NK-92 treated with Interleukin-12 subunit alpha and Interleukin-12 subunit beta, amount 100 ng/mL, for 24 hours (cell line): ENCODE measurements around the gene SNX3.

ENCODE experiments used
- DNase-seq: peaks from one replicate; lab custom pipeline; 2025; lab: John Stamatoyannopoulos, UW

SNX3 gene

DNA sequence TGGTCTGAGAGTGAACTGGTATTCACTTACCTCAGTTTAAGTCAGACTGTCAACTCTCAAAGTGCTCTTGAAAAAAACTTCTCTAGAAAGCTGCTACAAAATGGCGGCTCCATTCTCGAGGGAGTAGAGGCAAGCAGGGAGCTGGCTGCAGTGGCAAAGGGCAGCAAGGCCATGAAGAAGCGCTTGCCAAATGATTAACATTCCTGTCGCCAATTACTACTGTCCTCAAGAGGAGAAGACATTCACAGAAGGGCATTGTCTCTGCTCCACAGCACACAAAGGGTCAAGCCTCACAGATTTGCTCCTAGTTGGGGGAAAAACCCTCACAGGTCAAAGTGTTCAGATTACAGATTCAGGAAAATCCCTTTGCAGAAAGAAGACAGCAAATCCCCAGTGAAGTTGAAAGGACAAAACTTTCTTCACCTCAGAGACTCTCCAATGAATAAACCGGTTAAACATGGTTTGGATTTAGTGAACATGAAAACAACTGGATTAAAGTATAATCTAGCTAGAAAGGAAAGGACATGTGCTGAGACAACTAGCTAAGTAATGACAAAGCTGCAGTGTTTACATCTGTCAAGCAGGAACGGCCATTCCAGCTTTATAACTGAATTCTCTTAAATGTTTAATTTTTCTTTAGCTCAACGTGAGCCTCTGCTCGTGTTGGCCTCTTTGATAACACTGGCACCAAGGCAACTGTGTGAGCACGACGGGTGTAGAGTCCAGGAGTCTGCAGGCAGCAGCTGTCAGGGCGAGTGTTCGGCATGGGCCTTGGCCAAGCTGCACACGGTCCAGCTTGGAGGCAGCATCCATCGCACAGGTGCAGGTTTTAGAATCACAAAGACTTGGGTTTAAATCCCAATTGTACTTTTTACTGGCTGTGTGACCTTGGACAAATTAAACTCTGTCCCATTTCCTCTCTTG lies 57.4 kb downstream of the SNX3 start:
- DNase-seq = no peak

DNA sequence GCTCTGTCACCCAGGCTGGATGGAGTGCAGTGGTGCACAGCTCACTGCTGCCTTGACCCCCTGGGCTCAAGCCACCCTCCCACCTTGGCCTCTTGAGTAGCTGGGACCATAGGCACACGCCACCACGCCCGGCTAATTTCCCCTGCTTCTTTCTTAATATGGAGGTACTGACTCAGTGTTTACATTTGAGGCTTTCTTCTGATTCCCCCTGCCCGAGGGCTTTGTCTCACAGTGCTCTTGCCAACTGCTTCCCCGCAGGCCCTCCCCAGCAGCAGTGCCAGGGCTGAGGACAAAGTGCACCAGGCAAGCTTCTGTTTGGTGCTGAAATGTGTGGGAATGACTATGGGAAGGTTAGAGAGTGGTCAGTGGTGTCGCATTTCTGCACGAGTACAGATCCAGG lies 60.2 kb downstream of the SNX3 start:
- no peak for DNase-seq

DNA sequence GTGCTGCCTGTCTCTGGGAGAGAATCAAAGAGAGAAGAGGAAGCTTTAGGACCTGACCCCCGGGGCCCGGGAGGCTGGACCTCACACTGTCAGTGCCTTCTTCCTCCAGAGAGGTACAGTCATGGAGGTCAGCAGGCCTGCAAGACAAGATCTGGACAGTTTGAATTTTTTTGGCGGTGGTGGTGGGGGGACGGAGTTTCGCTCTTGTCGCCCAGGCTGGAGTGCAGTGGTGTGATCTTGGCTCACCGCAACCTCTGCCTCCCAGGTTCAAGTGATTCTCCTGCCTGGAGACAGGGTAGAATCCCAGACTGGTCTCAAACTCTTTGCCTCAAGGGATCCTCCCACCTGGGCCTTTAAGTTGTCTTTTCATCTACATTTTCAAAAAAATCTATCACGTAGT lies 60.7 kb downstream of the SNX3 start:
- no peak for DNase-seq

DNA sequence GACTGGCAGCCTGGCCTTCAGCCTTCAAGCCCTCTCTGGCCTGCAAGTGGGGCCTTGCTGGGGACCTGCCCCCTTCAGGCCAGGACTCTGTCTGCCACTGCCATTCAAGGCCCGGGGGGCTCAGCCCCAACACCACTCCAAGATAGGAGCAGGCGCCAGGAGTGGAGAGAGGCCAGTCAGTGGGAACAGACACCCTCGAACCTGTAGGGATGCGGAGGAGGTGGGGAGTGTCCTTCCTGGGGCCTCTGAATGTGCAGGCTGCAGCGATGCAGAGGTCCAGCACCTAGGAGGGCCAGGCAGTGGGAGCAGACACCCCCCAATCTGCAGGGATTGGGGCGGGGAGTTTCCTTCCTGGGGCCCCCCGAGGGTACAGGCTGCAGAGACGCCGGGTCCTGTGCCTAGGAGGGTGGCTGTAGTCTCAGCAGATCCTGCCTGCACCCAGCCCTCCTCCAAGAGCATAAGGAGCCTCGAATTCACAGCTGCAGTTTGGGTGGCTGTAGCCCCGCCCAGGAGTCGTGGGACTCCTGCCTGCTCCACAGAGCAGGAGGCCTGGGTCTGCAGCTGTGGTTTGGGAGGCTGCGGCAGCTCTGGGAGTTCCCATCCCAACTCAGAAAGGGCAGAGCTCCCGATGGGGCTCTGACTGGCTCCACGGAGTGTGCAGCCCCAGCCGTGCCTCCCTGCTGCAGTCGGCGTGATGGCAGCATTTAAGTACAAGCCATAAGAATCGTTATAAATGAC lies 61.9 kb downstream of the SNX3 start:
- no peak for DNase-seq

DNA sequence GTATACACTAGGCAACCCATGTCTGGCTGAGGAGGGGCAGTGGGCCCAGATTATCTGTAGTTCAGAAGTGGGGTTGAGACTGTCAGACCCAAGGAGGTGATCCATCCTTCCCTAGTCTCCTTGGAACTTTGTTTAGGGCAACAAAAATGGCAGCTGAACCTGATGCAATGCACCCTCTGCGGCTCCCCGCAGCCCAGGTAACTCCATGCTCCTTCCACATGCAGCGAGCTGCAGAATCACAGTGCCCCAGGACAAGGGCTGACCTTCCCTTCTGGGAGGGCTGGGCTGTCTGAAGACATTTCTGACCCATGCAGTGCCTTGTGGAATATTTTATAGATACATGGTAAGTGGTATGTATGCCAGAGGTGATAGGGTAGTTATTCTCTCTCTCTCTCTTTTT lies 65.6 kb downstream of the SNX3 start:
- DNase-seq = no peak

DNA sequence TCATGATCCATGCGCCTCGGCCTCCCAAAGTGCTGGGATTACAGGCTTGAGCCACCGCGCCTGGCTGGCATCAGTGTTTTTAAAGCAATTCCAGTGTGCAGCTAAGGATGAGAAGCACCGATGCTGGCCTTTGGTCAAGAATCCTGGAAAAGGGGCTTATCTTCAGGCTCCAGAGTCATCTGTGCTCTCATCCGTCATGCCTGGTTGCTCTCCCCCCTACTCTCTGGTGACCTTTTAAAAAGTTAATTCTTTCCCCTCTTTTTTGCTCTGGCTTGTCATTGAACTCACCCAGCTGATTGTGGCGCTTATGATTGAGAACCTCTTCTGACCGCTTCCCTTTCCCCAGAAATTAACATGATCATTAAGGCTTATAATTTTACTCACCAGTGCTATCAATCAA lies 66.3 kb downstream of the SNX3 start:
- no peak for DNase-seq

DNA sequence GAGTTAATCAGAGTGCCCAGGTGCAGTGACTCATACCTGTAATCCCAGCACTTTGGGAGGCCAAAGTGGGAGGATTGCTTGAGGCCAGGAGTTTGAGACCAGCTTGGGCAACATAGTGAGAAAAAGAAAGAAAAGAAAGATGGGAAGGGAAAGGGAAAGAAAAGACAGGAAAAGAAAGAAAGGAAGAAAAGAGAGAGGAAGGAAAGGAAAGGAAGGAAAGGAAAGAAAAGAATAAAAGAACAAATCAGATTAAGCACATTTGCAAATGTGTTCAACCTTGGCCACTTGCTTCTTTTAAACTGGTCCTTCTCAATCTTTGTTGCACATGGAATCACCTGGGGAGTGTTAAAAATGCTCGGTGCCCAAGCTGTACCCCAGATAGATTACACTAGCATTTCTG lies 67.0 kb downstream of the SNX3 start:
- DNase-seq = no peak

DNA sequence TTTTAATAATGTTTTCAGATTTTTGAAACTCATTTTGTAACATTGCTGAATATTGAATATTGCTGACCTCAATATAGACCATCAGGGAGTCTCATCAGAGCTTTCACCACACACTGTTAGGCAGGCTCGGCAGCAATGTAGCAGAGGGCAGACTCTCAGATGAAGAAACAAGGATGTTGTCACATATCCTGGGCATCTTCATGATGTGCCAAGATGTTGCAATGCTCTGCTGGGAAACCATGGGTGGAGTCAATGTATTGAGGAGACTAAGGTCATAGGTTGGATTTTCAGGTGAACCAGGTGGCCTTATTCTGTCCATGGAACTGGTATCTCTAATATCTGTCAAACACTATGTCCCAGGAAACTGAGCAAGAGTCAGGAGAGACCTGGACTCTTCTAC lies 67.7 kb downstream of the SNX3 start:
- DNase-seq = no peak

DNA sequence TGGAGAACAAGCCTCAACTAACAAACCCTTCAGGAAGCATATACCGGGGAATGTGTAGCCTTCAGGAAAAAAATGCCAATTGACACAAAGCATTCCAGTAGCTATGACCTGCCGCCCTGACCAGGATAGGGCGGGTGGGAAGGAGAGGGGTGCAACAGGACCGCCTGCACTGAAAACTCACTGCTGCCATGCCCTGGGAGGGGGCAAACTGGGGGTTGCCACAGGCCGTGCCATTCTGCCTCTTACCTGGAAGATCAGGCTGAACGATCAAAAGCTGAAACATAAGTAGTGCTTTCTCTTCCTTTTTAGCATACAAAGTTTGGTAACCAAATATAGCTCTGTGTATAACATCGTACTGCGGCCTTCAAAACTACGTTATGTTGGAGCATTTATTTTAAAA lies 73.3 kb downstream of the SNX3 start:
- DNase-seq = no peak

DNA sequence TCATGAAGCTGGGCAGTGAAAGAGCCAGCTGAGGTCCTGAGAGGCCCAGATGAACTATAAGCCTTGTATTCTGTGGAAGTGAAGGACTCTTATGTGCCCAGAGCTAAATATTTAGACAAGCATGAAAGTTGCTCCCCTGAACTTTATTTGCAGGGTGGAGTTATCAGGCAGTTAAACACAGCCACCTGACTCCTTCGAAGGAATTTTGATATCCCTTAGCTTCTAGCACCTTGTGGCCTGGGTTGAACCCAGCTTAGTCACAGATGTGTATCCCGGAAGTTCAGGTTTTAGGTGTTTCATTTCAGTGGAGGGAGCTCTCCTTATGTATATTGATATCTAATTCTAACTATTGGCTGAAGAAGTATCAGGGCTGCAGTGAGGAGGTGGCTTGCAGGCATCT lies 74.6 kb downstream of the SNX3 start:
- no peak for DNase-seq

DNA sequence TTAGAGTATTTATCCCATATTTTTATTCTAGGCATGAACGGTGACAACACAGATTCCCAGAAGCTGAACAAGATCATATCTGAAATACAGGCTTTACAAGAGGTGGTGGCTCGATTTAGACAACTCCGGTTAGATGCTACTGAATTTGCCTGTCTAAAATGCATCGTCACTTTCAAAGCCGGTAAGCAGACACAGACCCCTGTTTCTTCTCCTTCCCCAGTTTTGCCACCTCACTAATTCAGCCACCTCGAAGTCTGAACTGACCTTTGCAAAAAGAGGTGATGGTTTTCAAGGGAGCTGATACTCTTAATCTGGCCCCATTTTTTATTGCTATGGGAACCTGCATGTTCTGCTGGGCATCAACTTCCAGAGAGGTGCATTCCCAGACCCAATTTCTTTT lies 80.1 kb downstream of the SNX3 start:
- DNase-seq = no peak

DNA sequence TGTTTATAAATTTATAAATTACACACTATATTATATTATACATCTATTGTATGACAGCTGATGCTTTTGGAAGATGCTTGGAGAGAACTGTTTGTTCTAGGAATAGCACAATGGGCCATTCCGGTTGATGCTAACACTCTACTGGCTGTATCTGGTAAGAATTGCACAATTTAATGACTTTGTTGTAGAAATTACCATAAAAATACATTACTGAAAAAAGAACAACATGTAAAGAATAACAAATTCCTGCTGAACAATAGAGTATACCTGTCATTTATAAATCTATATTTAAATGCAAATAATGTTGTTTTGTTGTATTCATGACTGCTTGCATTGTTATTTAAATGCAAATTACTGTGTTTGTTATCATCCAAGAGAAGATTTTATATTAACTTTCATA lies 80.6 kb downstream of the SNX3 start:
- no peak for DNase-seq

DNA sequence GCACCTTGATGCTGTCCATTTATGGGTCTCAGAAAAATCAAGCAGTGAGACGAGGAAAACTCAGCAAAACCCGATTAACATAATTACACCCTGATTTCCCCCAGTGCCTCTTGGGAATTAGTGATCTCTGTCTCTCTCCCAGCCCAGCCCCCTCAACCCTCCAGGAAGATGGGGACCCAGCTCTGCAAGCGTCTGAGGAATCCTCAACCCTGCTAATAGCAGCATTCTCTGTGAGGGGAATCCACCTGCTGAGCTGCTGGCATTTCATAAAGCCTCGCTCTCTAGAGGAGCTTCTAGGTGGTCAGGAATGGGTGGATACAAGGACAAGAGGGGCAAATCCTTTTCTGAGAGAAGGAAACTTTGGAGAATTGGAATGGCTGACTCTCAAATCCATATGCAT lies 81.1 kb downstream of the SNX3 start:
- no peak for DNase-seq

DNA sequence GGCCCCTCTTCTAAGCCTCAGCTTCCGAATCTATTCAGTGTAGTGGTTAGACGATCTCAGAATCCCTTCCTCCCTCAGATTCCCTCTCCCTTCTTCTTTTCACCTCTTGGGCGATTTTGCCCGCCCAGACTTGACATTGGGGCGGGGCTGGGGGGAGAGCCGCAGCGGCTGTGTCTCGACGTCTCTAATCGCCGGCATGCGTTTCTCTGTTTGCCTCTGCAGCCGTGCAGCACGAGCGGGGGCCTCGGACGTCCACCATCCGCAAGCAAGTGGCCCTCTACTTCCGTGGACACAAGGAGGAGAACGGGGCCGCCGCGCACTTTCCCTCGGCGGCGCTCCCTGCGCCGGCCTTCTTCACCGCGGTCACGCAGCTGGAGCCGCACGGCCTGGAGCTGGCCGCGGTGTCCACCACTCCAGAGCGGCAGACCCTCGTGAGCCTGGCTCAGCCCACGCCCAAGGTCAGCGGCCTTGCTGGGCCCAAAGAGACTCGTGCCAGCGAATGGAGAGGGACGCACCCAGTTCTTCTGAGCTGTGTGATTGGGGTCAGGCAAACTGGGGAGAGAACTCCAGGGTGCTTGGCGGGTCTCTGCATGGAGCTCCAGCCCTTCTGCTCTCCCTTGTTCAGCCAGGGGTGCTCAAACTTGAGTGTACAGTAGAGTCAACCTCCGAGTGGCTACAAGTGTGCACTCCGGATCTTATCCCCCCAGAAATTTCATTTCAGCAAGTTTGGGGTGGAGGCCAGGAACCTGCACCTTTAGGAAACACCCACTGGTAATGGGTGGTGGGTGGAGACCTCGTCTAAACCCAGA lies 84.4 kb downstream of the SNX3 start:
- DNase-seq = no peak

DNA sequence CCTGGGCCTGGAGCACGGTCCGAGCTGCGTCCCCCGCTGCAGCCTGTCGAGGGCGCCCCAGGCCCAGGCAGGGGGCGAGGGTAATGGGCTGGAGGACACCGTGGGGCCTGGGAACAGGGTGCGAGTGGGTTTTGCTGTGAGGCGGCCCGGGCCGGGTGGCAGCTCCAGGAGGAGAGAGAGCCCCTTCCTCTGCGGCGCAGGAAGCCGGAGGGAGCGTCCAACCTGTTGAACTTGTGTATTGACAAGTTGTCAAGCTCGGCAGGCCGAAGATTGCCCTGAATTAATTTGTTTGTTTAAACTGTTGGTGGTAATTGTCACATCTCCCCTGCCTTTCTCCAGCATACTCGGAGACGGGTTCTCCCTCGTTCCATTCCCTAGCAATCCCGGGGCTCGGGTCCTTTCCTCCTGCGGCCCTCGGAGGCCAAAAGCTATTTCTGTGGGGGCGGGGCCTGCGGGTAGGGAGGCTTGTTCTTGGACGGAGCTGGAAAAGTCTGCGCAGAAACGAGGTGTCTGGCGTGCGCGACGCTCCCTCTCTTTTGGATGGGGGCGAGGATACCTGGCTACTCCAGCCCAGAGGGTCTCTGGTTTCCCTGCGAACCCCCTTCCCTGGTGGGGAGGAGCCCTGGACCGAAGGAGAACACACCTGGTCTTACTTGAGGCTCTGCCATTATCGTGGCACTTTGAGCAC lies 85.1 kb downstream of the SNX3 start:
- no peak for DNase-seq

DNA sequence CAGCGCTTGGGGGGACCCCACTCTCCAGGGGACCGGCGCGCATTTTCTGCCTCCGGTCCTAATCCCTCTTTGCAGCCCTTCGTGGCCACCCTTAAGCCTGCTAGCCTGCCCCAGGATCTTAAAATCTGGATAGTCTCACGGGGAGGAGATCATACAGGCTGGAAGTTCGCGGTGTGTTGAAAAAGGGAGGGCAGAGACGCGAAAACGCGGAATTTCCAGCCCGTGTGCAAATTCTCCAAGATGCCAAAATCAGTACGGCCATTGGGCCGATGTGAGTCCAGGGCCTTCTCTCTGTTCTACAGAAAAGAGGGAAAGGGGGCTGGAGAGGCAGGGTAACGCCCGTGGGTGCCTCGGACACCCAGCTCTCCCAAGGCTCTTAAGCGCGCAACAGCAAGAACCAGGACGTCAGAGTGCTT lies 85.7 kb downstream of the SNX3 start:
- no peak for DNase-seq

DNA sequence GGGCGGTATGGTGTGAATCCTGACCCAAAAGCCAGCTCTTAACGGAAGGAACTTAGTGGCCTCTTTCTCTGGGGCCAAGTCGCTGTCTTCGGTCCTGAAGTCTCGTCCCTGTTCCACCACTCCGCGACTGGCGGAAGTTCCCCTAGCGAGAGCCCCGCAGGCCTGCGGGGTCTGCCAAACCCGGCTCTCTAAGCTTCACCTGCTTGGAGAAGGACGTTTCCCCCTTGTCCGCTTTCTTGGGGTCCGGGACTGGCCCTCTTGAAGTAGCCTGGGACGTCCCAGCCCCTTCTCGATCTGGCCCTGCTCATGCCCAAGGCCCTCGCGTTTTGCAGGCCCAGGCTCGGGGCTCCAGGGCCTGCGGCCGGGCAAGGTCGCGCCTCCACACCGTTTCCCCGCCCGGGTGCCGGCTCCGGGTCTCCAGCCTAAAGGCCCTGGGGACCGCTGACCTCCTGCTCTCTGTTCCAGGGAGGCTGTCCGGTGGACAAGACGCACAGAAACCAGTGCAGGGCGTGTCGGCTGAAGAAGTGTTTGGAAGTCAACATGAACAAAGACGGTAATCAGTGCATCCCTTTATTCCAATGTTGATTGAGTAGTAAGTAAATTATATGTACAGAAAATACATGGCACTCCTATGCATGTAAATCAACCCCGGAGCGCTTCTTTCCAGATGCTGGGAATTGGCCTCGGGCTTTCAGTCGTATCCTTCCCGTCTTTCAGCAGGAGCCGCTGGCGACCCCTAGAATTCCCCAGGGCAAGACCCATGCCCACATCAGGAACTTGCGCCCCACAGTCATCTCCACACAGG lies 86.3 kb downstream of the SNX3 start:
- no peak for DNase-seq

DNA sequence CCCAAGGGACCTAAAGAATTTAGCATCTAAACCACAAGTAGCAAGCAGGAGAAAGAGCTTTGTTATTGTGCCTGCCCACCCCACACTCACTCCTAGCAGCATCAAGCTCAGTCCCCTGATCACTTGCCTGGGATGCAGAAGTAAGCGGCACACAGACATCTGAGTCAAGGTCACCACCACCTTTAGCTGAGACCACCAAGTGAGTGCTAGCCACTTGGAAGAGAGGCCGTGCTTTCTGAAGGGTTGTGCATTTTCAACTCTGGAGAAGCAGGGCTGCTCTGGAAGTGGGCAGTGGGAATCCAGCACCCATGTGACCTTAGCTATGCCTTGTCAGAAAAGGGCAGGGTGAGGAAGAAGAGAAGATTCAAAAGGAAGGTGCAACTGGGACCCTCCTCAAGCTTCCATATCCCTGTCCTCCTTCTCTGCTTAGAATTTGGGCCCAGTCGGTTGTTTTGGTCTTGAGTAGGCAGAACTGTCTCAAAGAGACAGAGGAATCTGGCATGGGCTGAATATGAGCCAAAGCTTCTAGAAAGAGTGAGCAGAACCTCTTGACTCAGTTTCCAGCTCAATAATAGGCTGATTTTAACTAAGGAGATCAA lies 88.8 kb downstream of the SNX3 start:
- no peak for DNase-seq

DNA sequence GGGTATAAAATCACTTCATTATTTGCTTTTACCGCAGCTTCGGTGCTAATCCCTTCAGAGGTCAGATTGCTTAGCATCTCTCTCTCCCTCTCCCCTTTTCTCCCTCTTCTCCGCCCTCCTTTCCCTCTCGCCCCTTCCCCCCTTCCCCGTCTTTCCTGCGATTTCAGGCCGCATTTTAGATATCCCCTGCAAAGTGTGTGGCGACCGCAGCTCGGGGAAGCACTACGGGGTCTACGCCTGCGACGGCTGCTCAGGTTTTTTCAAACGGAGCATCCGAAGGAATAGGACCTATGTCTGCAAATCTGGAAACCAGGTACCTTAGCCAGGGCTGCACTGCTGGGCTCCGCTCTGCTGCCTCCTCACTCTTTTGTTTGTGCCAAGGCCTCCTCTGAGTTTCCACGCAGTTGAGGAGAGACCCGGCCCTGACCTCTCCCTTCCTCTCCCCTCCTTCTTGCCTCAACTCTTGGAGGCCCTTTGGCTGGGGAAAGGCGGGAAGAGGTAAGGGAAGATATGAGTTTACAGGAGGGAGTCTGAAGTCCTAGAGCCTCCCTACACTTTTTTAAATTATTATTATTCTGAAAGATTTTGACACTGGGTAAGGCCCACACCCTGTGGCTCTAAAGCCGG lies 89.4 kb downstream of the SNX3 start:
- DNase-seq = no peak
